Skeletal muscle cell (primary cell): Measurements from ENCODE around the gene IFNB1.

ENCODE experiments used
- DNase-seq: peaks from one replicate; pipeline ENCODE4 v3.0.0-alpha.2; 2010; ENCODE audit warnings: low read depth
- H3K4me3 ChIP-seq: 2 replicates; pipeline ENCODE4 v1.5.1; 2011; ENCODE audit warnings: low read depth, mild to moderate bottlenecking, control low read depth, low read length, moderate library complexity

Gene IFNB1

DNA sequence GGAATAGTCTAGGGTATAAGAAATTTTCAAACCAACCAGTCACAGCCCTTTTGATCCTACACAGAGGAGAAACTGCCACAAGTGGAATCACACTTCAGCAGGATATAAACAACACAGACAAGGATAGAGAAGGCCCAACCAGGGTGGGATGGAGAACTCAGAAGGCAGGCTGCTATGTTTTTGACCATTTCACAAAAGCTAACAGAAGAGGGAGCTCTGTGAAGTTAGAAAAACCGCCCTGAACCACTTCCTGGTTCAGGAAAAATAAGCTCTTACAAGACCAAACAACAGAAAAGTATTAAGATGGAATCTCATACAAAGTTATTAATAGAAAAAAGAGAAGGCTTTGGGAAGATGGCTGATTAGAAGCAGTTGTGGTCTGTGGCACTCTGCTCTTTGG, 960 bp upstream of the IFNB1 start:
- no peak for DNase-seq
- no peak overlapping the region for H3K4me3 ChIP-seq

DNA sequence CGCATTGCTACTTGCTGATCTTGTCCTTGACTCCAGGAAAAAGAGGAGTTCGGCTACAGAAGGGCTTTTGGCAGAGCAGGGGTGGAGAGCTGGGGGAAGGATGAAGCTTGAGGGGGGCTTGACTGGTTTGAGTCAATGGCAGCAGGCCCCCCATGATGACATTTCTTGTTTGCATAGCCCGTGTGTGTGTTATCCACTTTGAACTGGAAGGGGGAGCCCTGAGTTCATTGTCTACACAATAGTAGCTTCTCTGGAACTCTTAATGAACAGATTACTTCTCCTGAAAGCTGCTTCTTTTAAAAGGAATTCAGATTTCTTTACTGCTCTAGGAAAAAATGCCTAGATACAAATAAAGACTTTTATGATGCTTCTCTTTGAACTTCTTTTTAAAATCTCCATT, 2.3 kb downstream of the IFNB1 start:
- H3K4me3 ChIP-seq = no peak overlapping the region
- no peak for DNase-seq

DNA sequence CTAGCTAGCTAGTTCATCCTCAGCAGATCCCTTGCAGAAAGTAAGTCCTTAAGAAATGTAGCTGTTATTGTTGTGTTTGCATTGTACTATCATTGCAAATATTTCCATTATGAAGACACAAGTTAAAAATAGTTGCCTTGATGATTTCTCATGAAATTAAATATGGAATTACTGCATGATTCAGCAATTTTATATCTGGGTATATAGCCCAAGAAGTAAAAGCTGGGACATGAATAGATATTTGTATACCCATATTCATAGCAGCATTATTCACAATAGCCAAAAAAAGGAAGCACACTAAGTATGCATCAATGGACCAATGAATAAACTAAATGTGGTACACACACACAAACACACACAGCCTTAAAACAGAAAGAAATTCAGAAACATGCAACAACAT, 6.8 kb downstream of the IFNB1 start:
- DNase-seq = no peak
- no peak overlapping the region for H3K4me3 ChIP-seq

DNA sequence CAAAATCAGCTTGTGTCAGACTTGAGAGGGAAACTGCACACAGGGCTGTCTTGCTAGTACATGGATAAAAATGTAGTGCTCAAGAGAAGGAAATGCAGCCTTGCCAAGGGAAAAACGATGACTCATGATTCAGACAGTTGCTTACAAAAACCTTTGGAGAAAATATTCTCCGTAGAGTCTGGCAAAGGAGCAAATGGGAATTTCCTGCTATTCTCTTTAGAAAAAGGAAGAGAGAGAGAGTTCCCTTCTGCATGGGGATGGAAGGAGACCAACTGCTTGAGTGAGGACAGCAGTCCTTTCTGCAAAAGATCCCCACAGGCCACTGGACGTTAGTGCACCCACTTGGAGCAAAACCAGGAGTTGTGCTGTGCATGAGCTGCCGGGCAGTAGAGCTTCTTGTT, 7.6 kb downstream of the IFNB1 start:
- peak; percentile 93 for DNase-seq
- H3K4me3 ChIP-seq = no peak overlapping the region

DNA sequence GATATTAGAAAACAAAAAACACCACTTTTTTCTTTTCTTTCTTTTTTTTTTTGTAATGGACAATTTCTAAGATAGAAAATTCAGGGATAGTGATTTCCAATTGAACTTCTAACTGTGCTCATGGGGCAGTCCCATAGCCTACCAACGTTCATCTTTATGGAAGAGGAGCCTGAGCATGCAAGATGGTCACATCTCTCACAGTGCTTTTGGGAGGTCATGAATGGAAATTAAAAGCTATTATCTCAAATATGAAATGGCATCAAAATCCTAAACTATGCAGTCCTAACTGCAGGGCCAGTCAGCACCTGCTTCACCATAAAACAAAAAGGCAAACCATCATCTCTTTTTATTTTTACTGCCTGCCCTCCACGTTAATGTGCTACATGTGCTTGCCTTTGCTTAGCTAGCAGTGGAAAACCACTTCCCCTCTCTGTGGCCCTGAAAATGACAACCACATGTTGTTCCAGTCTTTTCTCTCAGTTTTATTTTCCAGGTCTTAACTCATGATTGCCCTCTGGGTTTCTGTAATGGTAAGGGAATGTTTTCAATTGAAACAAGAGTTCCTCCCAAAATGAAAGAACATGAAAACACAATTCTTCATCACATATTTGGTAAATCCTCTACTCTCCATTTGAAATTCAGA, 16.7 kb downstream of the IFNB1 start:
- no peak overlapping the region for H3K4me3 ChIP-seq
- DNase-seq = peak; percentile 12

DNA sequence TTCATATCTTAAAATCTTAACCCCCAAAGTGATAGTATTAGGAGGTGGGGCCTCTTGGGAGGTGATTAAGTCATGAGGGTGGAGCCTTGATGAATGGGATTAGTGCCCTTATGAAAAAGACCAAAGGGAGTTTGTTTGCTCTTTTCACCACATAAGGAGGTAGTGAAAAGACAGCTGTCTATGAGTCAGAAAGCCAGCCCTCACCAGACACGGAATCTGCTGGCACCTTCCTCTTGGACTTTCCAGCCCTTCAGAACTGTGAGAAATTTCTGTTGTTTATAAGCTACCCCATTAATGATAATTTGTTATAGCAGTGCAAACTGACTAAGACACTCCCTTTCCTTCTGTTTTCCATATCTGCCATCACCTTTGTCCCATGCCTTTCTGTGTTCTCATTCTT, 20.8 kb downstream of the IFNB1 start:
- no peak for DNase-seq
- H3K4me3 ChIP-seq = no peak overlapping the region

DNA sequence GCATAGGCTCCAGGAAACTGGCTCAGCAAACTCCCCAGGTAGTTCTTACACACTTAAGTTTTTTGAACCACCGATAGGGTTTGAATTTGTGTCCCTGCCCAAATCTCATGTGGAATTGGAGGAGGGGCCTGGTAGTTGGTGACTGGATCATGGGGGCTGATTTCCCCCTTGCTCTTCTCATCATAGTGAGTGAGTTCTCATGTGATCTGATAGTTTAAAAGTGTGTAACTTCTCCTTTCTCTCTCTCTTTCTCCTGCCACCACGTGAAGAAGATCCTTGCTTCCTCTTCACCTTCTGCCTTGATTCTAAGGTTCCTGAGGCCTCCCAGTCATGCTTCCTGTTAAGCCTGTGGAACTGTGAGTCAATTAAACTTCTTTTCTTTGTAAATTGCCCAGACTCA, 23.9 kb downstream of the IFNB1 start:
- DNase-seq = no peak
- no peak overlapping the region for H3K4me3 ChIP-seq

DNA sequence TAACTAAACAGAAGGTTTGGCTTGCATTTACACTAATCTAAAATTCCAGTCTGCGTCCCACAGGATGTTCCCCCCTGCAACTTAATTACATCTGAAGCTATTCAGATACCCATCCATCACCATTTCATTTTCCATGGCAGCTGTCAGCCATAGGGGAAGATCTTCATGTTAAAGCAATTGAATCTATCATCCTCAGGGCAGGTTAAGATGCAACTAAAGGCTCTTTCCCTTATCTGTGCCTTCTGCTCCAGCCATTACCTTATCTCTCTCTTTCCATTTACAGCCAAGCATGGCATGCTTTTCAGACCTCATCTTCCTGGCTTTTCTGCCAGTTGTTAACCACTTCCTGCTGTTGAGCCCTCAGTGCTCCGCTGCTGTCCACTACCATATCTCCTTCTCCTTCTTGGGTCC, 30.5 kb downstream of the IFNB1 start:
- no peak for DNase-seq

DNA sequence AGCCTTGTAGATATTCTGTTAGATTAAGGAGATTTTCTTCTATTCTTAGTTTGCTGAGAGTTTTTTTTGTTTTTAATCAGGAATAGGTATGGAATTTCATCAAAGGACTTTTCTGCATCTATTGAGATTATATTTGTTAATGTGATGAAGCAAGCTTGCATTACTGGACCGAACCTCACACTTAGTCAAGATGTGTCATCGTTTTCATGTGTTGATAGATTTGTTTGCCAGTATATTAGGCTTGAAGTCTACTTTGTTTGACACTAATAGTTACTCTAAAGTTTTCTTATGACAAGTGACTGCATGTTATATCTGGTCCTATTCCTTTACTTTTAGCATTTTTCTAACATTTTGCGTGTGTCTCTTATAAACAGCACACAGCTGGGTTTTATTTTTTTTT, 33.9 kb downstream of the IFNB1 start:
- H3K4me3 ChIP-seq = no peak overlapping the region
- no peak for DNase-seq

More for the DNA sequence above, 30.5 kb downstream of the IFNB1 start:
- H3K4me3 ChIP-seq = no peak overlapping the region

DNA sequence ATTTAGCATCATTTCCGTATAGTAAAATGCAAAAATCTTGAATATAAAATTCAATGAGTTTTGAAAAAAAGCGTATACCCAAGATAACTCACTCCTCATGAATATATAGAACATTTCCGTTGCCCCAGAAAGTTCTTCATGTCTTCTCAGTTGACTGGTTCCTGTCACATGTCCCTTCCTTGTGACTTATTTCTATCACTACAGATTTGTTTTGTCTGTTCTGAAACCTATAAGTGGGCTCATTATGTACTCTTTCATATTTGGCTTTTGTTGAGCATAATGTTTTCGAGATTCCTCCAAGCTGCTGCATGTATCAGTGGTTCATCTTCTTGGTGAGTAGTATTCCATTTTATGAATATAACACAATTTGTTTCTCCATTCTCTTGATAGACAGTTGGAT, 35.3 kb downstream of the IFNB1 start:
- DNase-seq = no peak
- no peak overlapping the region for H3K4me3 ChIP-seq

DNA sequence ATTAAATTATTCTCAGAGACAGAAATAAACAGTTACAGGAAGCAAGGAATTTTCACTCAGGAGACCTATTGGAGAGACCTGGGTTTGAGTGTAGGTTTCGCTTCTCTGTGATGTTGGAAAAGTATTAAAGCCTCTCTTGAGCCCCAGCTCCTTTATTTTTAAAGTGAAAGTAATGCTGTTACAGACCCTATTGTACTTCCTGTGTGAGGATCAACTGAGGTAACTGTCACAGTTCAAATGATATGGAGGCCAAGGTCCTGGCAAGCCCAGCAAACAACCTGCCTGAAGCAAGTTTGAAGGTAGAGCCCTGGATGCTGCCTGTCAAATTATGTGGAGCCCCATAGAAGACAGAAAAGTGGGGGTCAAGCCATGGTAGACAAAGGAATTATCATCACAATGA, 38.4 kb downstream of the IFNB1 start:
- no peak overlapping the region for H3K4me3 ChIP-seq
- DNase-seq = no peak

DNA sequence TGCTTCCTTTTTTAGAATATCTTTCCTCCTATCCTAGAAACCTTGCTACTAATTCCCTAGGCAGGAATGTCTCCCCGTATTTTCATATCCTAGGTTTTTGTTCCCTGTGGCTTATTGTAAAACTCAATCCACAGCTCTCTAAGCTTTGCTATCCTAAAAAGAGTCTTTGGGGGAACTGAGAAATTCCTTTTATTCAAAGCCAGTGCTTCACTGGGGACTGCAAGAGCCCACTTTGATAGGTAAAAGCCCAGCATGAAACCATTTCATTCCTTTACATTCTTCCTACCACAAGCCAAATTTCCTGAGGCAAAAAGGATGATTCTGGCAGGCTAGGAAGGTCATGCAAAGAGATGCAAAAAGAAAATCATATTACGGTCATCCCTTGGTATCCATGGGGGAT, 40.5 kb downstream of the IFNB1 start:
- no peak for DNase-seq
- no peak overlapping the region for H3K4me3 ChIP-seq

DNA sequence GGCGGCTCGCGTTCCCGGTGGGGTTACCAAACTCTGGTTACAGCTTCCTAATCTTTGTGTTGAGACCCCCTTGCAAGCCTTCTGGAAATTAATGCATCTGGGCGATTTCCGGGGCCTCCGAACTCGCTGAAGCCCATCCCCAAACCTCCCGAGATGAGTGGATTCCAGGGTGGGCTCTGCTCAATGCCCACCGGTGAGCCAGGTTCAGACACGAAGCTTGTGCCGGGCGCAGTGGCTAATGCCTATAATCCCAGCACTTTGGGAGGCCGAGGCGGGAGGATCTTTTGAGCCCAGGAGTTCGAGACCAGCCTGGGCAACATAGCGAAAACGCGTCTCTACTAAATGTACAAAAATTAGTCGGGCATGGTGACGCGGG, 45.9 kb downstream of the IFNB1 start:
- no peak for DNase-seq

DNA sequence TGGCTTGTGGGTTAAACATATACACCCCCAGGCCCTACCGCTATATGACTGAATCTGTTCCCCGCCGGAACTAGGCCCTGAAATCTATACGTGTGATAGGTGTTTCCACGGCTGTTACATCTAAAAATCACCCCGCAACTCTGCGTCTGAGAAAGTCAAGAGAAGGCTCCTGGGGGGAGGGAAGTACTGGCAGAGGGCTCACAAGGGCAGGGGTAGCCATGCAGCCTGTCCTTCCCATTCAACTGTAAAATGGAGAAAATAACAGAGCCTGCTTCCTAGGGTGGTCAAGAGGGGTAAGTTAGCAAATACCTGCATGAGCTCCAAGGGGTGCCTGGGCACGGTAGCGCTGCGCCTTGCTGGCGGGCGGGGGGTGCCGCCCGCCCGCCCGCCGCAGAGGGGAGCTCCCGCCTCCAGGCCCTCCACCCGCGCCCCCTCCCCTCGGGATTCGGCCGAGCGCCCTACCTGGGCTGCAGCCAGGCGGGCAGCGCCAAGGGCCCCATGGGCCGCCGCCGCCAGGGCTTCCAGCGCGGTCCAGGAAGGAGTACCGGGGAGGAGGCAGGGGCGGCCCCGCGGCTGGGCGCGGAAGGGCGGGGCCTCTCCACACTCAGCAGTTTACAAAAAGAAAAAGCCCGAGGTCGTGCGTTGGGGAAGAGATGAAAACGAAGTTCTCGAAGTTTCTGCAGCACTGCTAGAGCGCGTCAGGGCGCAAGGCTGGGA, 46.5 kb downstream of the IFNB1 start, which contains the start of gene HACD4:
Gene HACD4, minus strand, starts transcription at position 550 of the 717 bp plus-strand sequence. Its CDS starts 50 bp downstream, at position 500.
- peak within 1 kb of the TSS; percentile 50 for H3K4me3 ChIP-seq
- DNase-seq = no peak

More for the DNA sequence above, 45.9 kb downstream of the IFNB1 start:
- H3K4me3 ChIP-seq = peak overlapping the region; percentile 50

DNA sequence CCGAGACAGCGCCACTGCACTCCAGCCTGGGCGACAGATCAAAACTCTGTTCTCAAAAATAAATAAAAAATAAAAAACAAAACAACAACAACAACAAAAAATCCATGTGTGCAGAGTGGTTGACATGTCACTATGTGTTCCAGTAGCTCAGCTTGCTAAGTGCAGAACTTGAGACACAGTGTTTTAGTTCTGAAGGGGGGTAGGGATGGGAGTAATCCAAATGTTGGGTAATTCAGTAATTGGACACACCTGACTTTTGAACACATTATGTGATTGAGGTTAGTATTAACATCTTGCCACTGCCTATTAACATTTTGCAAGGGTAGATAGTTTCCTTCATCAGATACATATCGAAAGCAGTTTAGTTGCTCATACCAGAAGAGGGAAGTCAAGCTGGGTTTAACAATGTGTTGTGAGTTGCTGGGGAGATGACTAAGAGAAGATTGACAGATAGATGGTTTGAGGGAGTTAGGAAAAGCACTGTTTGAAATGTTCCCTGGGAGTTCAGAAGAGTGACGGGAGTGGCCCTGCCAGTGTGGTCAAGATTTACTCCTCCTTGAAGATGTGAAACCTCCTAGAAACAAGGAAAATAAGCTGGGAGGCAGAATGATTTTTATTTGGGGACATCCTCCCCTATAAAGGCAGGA, 47.2 kb downstream of the IFNB1 start:
- peak overlapping the region; percentile 50 for H3K4me3 ChIP-seq
- peak; percentile 9 for DNase-seq

DNA sequence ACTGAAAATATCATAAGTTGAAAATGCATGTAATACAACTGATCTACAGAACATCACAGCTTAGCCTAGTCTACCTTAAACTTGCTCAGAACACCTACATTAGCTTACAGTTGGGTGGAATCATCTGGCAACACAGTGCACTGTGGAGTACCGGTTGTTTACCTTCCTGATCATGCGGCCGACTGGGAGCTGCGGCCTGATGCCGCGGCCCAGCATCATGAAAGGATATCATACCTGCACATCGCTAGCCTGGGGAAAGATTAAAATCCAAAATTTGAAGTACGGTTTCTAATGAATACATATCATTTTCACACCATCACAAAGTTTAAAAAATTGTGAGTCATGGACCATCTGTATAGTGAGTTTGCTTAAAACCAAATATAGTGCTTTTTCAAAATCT, 48.1 kb downstream of the IFNB1 start:
- no peak overlapping the region for H3K4me3 ChIP-seq
- DNase-seq = no peak

DNA sequence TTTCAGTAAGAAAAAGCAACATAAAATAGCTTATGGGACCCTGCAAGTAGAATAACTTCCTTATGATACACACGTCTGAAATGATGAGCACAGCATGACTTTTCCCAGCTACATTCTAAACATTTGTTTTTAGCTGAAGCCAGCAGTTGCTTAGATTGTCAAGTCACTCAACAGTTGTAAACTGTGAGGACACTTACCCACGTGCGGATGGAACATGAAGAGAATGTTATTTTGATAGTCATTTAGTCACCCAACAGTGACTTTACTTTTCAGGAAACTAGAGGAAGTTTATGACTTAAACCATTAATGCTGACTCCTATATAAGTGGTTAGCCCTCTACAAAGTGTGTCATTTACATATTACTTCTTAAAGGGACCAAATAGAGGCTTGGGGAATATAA, 49.3 kb downstream of the IFNB1 start:
- no peak for DNase-seq
- H3K4me3 ChIP-seq = no peak overlapping the region

DNA sequence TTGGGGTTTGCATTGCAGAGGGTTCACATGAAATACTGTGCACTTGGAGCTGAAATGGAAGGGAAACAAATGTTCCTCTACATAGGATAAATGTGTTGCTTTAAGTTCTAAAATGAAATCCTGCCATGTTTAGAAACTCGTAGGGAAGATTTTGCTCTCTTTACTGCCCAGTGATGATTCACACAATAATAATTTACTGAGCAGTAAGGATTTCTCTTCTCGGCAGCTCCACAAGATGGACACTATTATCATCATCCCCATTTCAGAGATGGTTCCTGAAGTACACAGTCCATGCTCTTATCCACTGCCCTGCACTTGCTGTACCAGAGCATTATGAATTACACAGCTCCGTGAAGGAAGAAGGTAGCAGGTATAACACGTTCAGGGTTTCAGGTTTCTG, 50.4 kb downstream of the IFNB1 start:
- DNase-seq = no peak
- no peak overlapping the region for H3K4me3 ChIP-seq
